DMS153 treated with DMSO at 0.1 percent for 48 hours (cell line): ENCODE data around the gene MYL9.

Source experiments
- DNase-seq: peaks from one replicate; lab custom pipeline; 2025; ENCODE audit not compliant: unreplicated experiment; lab: John Stamatoyannopoulos, UW

MYL9 gene

GRCh38 chr20:36525620-36526365, 15.5 kb upstream of the MYL9 start:
- no peak for DNase-seq

GRCh38 chr20:36526521-36527011, 14.8 kb upstream of the MYL9 start:
- no peak for DNase-seq

DNA sequence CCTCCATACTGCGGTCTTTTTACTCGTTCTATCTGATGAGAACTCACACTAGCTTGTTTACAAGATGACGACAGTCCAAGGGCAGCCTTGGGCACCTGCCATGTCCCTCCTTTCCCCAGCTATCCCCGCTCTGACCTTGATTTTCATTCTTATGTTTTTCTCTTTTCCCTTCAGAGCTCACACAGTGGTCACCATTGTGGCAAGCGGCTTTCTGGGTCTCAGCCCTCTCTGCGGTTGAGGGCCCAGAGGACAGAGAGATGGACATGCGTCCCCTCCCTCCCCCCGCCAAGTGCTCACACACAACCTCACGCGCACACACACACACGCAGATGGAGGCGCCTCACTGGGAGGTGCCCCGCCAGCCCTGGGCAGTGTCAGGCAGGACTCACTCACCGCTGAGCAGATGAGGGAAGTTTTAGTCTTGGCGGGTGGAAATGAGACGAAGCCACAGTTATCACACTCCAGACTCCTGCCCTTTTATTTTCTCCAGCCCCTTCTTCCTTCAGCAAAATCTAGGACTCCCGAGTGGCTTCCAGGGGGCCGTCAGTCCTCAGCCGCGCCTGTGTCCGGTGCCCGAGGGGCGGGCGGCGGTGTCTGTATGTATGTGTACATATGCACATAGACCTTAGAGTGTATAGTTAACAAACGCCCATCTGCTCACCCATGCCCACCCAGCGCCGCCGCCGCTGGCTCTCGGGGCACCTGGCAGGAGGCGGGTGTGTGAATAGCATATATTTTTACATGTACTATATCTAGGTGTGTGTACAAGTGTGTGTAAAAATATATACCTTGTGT, 13.8 kb upstream of the MYL9 start:
- no peak for DNase-seq

DNA sequence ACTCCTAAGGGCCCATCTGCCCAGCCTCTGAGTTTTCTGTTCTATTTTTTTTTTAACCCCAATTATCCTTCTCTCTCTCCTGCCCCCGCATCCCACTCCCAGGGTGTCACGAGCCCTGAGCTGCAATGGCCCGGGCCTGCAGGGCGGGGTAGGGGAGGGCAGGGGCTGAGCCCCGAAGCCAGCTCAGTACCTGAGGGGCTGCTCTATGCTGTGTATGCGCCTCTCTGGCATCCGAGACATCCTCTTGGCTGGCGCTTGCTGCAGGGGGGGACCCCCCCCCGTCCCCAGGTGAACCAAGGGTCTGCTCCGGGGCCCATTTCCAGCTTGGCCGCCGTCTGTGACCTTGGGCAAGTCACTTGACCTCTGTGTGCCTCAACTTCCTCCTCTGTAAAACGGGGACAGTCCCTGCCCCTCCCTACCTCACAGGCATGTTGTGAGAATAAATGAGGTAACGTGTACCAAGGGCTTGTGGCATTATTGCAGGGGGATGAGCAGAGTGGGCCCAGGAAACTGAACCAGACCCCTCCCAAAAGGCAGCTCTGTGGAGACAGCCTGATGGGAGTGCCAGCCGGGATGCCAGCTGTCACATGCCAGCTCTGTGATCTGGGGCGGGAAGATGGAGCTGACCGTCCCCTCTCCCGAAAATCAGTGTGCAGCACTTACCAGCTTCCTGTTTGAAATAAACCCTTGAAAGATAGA, 13.0 kb upstream of the MYL9 start:
- DNase-seq = no peak

DNA sequence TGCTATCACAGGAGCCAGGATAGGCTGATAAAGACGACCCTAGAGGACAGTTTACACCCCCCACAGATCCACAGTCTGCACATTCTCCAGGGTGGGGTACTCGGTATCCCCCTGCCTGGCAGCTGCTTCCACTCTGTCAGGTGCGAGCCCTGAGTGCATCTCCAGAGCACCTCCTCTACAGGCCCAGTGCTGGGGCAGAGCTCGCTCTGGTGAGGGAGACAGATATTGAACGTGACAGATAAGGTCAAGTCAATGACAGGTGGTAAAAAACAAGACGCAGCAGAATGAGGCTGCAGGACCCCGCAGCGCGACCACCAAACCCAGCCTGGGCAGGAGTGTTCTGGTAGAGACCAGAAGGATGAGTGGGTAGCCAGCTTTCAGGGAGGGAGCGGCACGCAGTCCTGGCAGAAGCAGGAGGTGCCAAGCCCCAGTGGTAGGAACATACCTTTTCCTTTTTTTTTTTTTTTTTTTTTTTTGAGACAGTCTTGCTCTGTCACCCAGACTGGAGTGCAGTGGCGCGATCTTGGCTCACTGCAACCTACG, 12.4 kb upstream of the MYL9 start:
- DNase-seq = no peak

- DNase-seq = peak; percentile 77
Measured at GRCh38 chr20:36532388-36532787, 8.9 kb upstream of the MYL9 start.

DNA sequence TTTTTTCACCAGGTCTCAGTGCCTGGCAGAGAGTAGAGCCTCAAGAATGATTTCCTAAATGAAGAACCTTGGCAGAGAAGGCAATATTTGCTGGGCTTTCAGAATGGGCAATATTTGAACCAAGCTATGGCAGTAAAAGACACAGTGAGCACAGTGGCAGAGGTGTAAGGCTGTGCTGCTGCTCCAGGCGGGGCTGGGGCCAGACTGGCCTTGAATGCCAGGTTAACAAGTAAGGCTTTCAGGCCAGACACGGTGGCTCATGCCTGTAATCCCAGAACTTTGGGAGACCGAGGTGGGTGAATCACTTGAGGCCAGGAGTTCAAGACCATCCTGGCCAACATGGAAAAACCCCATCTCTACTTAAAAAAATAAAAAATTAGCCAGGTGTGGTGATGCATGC, 8.5 kb upstream of the MYL9 start:
- DNase-seq = no peak

DNA sequence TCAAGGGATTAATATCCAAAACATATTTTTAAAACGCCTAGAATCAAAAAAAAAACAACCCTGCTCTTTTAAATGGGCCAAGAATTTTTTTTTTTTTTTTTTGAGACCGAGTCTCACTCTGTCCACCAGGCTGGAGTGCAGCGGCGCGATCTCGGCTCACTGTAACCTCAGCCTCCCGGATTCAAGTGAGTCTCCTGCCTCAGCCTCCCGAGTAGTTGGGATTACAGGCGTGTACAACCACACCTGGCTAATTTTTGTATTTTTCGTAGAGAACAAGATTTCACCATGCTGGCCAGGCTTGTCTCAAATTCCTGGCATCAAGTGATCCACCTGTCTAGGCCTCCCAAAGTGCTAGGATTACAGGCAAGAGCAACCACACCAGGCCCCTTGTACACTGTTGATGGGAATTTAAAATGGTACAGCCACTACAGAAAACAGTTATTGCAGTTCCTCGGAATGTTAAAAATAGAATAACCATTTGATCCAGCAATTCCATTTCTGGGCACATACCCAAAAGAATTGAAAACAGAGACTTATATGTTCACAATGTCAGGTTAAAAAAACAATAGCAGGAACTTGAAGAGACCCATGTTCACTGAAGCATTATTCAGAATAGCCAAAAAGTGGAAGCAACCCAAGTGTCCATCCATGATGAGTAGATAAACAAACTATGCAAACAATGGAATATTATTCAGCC, 3.1 kb upstream of the MYL9 start:
- DNase-seq = no peak

DNA sequence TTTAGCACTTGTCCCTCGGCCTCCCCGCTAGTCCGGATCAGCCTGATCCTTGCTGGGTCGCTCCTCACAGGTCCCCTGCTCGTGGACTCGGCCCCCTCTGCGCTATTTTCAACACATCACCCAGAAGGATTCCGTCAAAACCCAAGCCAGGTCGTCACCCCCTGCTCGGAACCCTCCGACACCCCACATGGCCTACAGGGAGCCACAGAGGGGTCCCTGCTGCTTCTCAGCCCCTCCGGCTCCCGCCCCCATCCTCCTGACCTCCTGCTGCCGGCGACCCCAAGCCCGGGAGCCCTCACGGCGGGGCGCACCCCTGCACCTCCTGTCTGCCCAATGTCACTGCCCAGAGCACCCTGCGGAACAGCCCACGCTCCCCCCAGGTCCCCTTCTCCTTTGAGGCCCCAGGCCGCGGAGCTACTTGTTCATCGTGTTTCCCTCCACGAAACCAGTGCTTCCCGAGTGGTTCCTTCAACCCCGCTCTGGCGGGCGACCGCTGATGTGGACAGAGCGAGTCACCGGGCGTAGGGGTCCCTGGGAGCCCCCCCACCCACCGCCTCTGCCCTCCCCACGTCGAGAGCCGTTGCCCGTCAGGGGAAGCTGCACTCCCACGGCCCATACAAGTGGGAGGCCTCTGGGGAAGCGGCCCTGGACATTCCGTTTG, 638 bp upstream of the MYL9 start:
- no peak for DNase-seq

GRCh38 chr20:36541768-36542488, 609 bp downstream of the MYL9 start:
- DNase-seq = no peak

DNA sequence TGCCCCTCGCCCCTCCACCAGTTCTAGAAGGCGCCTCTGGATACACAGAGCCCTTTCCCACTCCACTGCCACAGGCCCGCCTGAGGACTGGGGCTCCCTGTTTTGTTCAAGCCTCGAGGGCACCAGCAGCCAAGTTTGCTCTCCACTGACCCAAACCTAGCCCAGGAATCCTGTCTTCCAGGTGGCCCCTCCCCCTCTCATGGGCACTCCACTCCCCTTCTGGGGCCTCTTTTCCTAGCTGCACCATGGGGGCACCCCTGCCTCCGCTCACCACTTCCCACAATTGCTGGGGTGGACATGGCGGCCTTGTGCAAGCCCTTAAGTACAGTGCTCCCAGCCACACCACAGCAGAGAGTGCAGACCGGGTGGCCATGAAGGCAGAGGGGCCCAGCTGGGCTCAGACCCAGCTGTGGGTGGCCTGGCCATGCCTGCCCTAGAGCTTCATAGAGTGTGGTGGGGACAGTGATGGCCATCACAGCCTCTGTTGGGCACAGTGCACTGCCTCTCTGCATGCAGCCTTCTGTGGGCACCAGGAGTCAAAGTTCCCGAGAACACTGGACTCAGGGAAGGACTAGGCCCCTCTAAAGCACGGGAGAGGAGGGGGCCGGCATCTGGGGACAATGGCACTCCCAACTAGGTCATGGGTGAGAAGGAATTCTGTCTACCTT, 1.3 kb downstream of the MYL9 start:
- no peak for DNase-seq

GRCh38 chr20:36543184-36544133, 2.1 kb downstream of the MYL9 start:
- DNase-seq = no peak

DNA sequence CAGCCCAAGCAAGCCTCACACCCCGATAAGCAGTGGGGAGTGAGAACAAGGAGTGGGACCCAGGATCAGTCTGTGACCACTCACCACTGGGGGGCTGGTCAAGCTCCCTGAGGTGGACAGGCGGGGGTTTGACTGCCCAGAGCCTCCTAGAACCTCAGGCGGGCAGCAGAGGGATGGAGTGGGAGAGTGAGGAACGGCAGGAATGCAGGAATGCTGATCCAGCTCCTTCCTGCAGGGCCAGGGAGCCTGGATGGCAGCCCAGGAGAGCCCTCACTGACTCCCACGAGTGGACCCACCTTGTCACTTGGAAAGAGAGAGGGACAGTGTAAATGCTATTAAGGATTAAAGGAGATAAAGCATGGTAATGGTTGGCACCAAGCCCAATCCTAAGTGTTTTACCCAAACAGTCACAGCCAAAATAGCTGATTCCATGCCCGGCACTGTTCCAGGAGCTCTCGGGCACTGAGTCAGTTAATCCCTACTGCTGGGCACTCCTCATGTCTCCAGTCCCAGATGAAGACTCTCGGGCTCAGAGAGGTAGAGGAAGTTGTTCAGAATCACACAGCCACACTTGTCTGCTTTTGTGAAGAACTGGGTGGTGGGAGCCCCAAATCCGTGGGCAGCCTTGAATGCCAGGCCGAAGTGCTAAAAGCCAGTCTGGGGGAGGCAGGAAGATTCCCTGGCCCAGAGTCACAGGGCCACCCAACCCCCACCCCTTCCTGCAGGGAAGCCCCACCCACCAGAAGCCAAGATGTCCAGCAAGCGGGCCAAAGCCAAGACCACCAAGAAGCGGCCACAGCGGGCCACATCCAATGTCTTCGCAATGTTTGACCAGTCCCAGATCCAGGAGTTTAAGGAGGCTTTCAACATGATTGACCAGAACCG, 3.1 kb downstream of the MYL9 start:
- no peak for DNase-seq

DNA sequence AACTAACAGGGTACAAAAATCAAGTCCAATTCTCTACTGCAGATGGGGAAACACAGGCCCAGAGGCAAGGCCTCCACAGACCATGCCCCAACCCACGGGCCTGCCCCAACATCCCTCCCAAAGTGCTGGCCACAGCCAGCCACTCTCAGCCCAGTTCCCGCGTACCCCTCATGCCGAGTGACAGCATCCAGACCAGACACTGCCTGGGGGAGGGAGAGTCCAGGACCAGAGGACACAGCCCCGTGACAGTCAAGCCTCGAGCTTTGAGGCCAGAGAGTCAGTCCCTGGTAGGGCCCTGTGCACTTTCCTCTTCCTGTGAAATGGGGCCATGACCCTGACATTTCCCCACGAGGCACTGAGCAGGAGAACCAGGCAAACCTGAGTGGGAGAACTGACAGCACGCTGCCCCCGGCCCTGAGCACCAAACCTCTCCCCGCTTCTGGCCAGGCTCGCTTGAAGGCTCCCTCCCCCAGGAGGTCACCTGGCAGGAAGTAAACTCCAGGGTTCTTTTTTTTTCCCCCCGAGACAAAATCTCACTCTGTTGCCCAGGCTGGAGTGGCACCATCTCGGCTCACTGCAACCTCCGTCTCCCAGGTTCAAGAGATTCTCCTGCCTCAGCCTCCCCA, 4.9 kb downstream of the MYL9 start:
- no peak for DNase-seq

GRCh38 chr20:36547186-36548005, 6.1 kb downstream of the MYL9 start:
- DNase-seq = no peak

DNA sequence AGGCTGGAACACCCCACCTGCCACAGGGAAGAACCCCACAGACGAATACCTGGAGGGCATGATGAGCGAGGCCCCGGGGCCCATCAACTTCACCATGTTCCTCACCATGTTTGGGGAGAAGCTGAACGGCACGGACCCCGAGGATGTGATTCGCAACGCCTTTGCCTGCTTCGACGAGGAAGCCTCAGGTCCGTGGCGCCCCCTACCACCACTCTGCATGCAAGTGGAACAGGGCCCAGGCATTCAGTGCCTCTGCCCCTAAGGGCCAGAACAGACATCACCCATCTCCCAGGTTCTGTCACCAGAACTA, 6.6 kb downstream of the MYL9 start:
- no peak for DNase-seq
